Naive thymus-derived CD4-positive, alpha-beta T cell (primary cell): Measurements from ENCODE around the gene EXOSC1. TPM values are rescaled to one million over a fixed set of nuclear protein-coding genes. Genes with fewer than 3 reads are reported as not detected.

ENCODE experiments used
- ATAC-seq: fragments of 150-1000 bp; cut with Tn5 transposase; 2 replicates; pipeline ENCODE4 v1.10.0; 2021; ENCODE audit warnings: mild to moderate bottlenecking, moderate library complexity
- CTCF ChIA-PET: fragments of 350-600 bp; sonication (Branson Sonifier 250); formaldehyde crosslinking; loops from one replicate; lab custom pipeline; 2021; ENCODE audit warnings: antibody characterized with exemption; lab: Charles Lee
- POLR2A ChIA-PET: fragments of 350-600 bp; sonication (Branson Sonifier 250); formaldehyde crosslinking; loops from one replicate; lab custom pipeline; 2021; ENCODE audit warnings: antibody characterized with exemption, inconsistent platforms; lab: Charles Lee
- DNase-seq, 9 donors: peaks; one replicate each; pipeline versions ENCODE4 v3.0.0 to v3.0.0-alpha.2; 2020 to 2022; ENCODE audit warnings: mixed read lengths in 1 of 9
- H3K27ac ChIP-seq: one replicate; pipeline ENCODE4 v1.7.0; 2013; ENCODE audit warnings: mild to moderate bottlenecking, low read depth, low read length, moderate library complexity
- H3K27me3 ChIP-seq, 2 donors: one replicate each; pipeline ENCODE4 v1.7.0; 2013; ENCODE audit warnings: low read length in 2 of 2, mild to moderate bottlenecking in 2 of 2, moderate library complexity in 2 of 2; ENCODE audit not compliant: control insufficient read depth in 2 of 2, insufficient read depth in 2 of 2
- H3K36me3 ChIP-seq, 3 experiments: 1 replicate in 2 of 3; 2 replicates in 1 of 3; pipeline ENCODE4 v1.7.0; 2013; ENCODE audit warnings: low read length in 3 of 3, mild to moderate bottlenecking in 3 of 3, moderate library complexity in 1 of 3; ENCODE audit not compliant: insufficient read depth in 3 of 3, control insufficient read depth in 2 of 3
- H3K4me1 ChIP-seq, 2 donors: one replicate each; pipeline ENCODE4 v1.7.0; 2013; ENCODE audit warnings: low read length in 2 of 2, mild to moderate bottlenecking in 2 of 2, moderate library complexity in 1 of 2; ENCODE audit not compliant: control insufficient read depth in 2 of 2, insufficient read depth in 2 of 2
- H3K4me3 ChIP-seq: 2 replicates; pipeline ENCODE4 v1.7.0; 2013; ENCODE audit warnings: mild to moderate bottlenecking, low read length
- H3K9me3 ChIP-seq, 3 experiments: 1 replicate in 2 of 3; 2 replicates in 1 of 3; pipeline ENCODE4 v1.7.0; 2013; ENCODE audit warnings: low read length in 3 of 3; ENCODE audit not compliant: control insufficient read depth in 2 of 3
- H3K27ac Mint-ChIP-seq, 9 donors: one replicate each; pipeline ENCODE4 v1.8.0; 2020 to 2022; ENCODE audit warnings: mixed read lengths in 9 of 9, mild to moderate bottlenecking in 8 of 9, moderate library complexity in 5 of 9, inconsistent platforms in 2 of 9
- H3K27me3 Mint-ChIP-seq, 5 donors: one replicate each; pipeline ENCODE4 v1.8.0; 2021 to 2022; ENCODE audit warnings: mixed read lengths in 5 of 5, mild to moderate bottlenecking in 1 of 5
- H3K36me3 Mint-ChIP-seq, 5 donors: one replicate each; pipeline ENCODE4 v1.8.0; 2020 to 2022; ENCODE audit warnings: mixed read lengths in 5 of 5, mild to moderate bottlenecking in 3 of 5, inconsistent platforms in 1 of 5
- H3K4me1 Mint-ChIP-seq, 7 donors: one replicate each; pipeline ENCODE4 v1.8.0; 2020 to 2022; ENCODE audit warnings: mixed read lengths in 7 of 7, mild to moderate bottlenecking in 3 of 7, inconsistent platforms in 1 of 7
- H3K4me3 Mint-ChIP-seq, 10 donors: one replicate each; pipeline ENCODE4 v1.8.0; 2020 to 2022; ENCODE audit warnings: mild to moderate bottlenecking in 10 of 10, mixed read lengths in 10 of 10, moderate library complexity in 6 of 10, inconsistent platforms in 2 of 10
- H3K9me3 Mint-ChIP-seq, 11 donors: one replicate each; pipeline ENCODE4 v1.8.0; 2020 to 2022; ENCODE audit warnings: mixed read lengths in 11 of 11, mild to moderate bottlenecking in 4 of 11, inconsistent platforms in 1 of 11, moderate library complexity in 1 of 11
- intact Hi-C, 2 donors: fragments of 100-400 bp; cut with micrococcal nuclease; formaldehyde crosslinking; loops; one replicate each; pipeline ENCODE4 v1.15.1; 2023
- polyA plus RNA-seq, 2 donors: library from polyadenylated mRNA; unstranded; fragments of 300-500 nt; fragmentation: Illumina TruSeq; gene quantifications; one replicate each; pipeline ENCODE4 v1.2.3, GENCODE V29; 2021
- total RNA-seq, 6 experiments: library from RNA in 5 of 6; stranded (reverse) in 5 of 6; gene quantifications; 1 replicate in 5 of 6; 2 replicates in 1 of 6; pipeline ENCODE4 v1.2.3 and lab custom pipeline; 2021 to 2026

EXOSC1 gene
- total and polyA plus RNA-seq, 7 experiments from 2014 or later = 32.6 to 80.3 (median 58.3) TPM

DNA sequence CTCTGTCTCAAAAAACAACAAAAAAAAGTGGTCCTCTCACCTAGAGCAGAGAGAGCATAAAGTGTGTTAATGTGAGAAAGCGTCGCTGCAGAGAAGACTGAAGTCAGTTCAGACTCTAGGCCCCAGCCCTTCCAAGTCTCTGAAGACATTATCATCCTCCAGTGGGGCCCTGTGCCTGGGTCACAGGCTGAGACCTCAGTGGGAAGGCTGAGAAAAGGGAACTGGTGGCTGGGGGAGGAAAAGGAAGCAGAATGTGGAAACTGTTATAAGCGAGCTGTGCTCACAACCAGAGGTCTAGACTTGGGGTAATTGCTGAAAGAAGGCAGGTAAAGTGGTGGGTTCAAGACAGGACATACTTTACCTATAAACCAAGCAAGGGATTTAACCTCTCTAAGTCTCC lies 39.7 kb downstream of the EXOSC1 start:
- Histone ChIP-seq H3K27ac (no peak overlapping the region), H3K4me1 (peaks cover 9 to 11% of the 10 kb centered on the region in 2 donors), H3K27me3 (no peaks in the 10 kb centered on the region), H3K4me3 (no peak overlapping the region), H3K36me3 (no peaks in the 10 kb centered on the region), H3K9me3 (no peaks in the 10 kb centered on the region)
- H3K27ac Mint-ChIP-seq = peak overlapping the region in 3 of 9 donors; percentile 29 to 61 (median 32)
- H3K4me1 Mint-ChIP-seq = peaks cover 6 to 18% (median 14%) of the 10 kb centered on the region in 7 donors
- no peaks in the 10 kb centered on the region for H3K36me3 Mint-ChIP-seq
- DNase-seq (no peak), ATAC-seq (peak; percentile 14)
- peaks cover 0 to 2% (median 0%) of the 10 kb centered on the region in 11 donors for H3K9me3 Mint-ChIP-seq
- ChIA-PET CTCF (interaction anchor here (1.0 to 1.6 kb wide), 4 partner anchors 9 to 89 kb away, joined by 3 to 7 read pairs (median 5); no protein-coding TSS in a partner anchor), POLR2A (interaction anchor here (0.9 kb wide), 1 partner anchor 147 kb away, joined by 3 read pairs; no protein-coding TSS in a partner anchor)
- intact Hi-C loops = loop anchor here in 1 of 2 donors (2.0 to 10.0 kb wide), 2 partner anchors 325 to 821 kb away; partner anchors contain the start of gene TM9SF3
- no peak overlapping the region for H3K4me3 Mint-ChIP-seq
- no peaks in the 10 kb centered on the region for H3K27me3 Mint-ChIP-seq

DNA sequence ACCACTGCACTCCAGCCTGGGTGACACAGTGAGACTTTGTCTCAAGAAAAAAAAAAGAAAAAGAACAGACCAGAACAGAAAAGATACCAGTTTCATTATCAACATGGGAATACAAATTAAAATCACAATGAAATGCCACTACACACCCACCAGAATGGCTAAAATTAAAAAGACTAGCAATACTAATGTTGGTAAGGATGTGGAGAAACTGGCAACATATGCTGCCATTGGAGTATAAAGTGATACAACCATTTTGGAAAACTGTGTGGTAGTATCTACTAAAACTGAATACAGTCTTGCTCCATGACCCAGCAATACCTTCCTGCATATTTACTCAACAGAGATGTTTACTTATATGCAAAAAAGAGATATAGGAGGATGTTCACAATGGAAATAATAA lies 41.8 kb downstream of the EXOSC1 start:
- no peak for ATAC-seq
- peaks cover 9 to 31% (median 23%) of the 10 kb centered on the region in 7 donors for H3K4me1 Mint-ChIP-seq
- peak overlapping the region in 1 of 9 donors; percentile 54 for H3K27ac Mint-ChIP-seq

DNA sequence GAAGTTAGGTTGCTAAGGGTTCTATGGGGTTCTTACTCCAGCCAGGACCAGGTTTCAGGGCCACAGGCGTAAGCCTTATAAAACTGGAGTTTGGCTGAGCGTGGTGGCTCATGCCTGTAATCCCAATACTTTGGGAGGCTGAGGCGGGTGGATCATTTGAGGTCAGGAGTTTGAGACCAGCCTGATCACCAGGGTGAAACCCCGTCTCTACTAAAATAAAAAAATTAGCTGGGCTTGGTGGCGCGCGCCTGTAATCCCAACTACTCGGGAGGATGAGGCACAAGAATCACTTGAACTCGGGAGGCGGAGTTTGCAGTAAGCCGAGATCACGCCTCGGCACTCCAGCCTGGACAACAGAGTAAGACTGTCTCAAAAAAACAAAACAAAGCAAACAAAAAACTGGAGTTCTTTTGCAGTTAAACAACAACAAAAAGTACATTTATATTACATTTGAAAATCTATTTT lies 44.3 kb downstream of the EXOSC1 start:
- peak overlapping the region; percentile 73 for H3K4me3 ChIP-seq
- DNase-seq (no peak), ATAC-seq (no peak)
- peak overlapping the region; percentile 90 for H3K27ac ChIP-seq
- no peaks in the 10 kb centered on the region for H3K9me3 ChIP-seq
- H3K27me3 ChIP-seq = no peaks in the 10 kb centered on the region
- Mint-ChIP-seq H3K36me3 (peaks cover 0 to 1% (median 0%) of the 10 kb centered on the region in 5 donors), H3K9me3 (peaks cover 0 to 2% (median 0%) of the 10 kb centered on the region in 11 donors), H3K27ac (peak overlapping the region; percentile 81 to 99 (median 98)), H3K27me3 (no peaks in the 10 kb centered on the region), H3K4me1 (peaks cover 6 to 22% (median 13%) of the 10 kb centered on the region in 7 donors), H3K4me3 (peak overlapping the region; percentile 90 to 97 (median 95))
- ChIA-PET CTCF (interaction anchor here (0.6 to 2.1 kb wide), 9 partner anchors 8 to 122 kb away, joined by 3 to 7 read pairs (median 3); no protein-coding TSS in a partner anchor), POLR2A (interaction anchor here (0.6 to 1.5 kb wide), 13 partner anchors 13 to 1094 kb away, joined by 3 to 8 read pairs (median 3); partner anchors contain the start of genes AVPI1, EXOSC1, FRAT1 and FRAT2)
- H3K36me3 ChIP-seq = peaks cover 0 to 1% (median 0%) of the 10 kb centered on the region in 3 experiments
- H3K4me1 ChIP-seq = peaks cover 13 to 15% of the 10 kb centered on the region in 2 donors
- intact Hi-C loops = loop anchor here (1.0 to 10.0 kb wide), 14 partner anchors 25 to 817 kb away; partner anchors contain the start of genes ARHGAP19 (in 2 of the 2), EXOSC1 (in 2 of the 2), MMS19 (in 2 of the 2) and PGAM1 (in 2 of the 2)

More for the DNA sequence above, 41.8 kb downstream of the EXOSC1 start:
- intact Hi-C loops = loop anchor here (5.0 to 10.0 kb wide), 2 partner anchors 127 to 819 kb away; partner anchors contain the start of gene TM9SF3 (in 1 of the 2)
- H3K27me3 ChIP-seq = no peaks in the 10 kb centered on the region
- no peaks in the 10 kb centered on the region for H3K36me3 ChIP-seq
- H3K4me3 Mint-ChIP-seq = no peak overlapping the region
- peaks cover 0 to 2% (median 0%) of the 10 kb centered on the region in 11 donors for H3K9me3 Mint-ChIP-seq
- ChIA-PET POLR2A (no interaction called here), CTCF (interaction anchor here (0.8 kb wide), 1 partner anchor 150 kb away, joined by 3 read pairs; no protein-coding TSS in a partner anchor)
- H3K4me1 ChIP-seq = peaks cover 17 to 22% of the 10 kb centered on the region in 2 donors
- H3K36me3 Mint-ChIP-seq = no peaks in the 10 kb centered on the region
- no peaks in the 10 kb centered on the region for H3K9me3 ChIP-seq
- DNase-seq = no peak
- H3K27ac ChIP-seq = no peak overlapping the region
- H3K27me3 Mint-ChIP-seq = no peaks in the 10 kb centered on the region
- H3K4me3 ChIP-seq = no peak overlapping the region

DNA sequence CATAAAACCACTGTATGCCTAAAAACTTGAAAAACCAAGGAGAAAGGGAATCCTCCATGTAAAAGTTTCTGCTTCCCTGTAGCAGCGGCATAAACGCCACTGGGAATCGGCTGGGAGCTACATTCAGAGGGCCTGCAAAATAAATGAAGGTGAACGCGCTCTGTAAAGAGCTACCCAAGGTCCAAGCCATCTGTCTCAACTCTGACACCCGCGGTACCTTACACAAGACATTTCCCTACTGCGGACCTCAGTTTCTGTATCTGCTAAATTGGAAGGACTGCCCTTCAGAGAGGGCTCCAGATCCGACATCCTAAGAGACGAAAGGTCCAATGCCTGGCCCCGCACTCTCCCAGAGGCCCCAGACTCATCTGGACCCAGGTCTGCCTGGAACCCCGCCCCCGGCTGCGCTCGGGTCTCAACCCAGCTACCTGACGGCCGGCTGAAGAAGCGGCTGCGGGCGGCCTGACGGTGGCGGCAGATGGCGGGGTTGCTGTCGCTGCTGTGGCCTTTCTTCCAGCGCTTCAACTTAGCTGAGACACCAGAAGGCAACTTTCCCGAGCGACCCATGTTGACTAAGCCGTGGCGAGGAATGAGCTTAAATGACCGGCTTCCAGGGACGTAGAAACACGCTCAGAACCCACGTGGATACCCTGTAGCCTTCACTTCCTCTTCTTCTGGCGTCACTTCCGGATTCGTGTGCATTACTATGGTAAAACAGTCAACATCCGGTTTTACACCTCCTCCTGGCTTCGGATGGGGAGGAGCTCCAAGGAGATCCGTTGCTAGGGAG lies 44.9 kb downstream of the EXOSC1 start, which contains the start of gene RRP12:
RRP12 (minus strand) TSS at position 676 of the 790 bp plus-strand sequence; CDS start at position 567, 109 bp downstream.
- Mint-ChIP-seq H3K9me3 (peaks cover 0 to 2% (median 0%) of the 10 kb centered on the region in 11 donors), H3K4me1 (peaks cover 6 to 22% (median 17%) of the 10 kb centered on the region in 7 donors), H3K27ac (peak within 1 kb of the TSS; percentile 81 to 99 (median 98)), H3K36me3 (peaks cover 0 to 6% (median 5%) of the 10 kb centered on the region in 5 donors), H3K27me3 (no peaks in the 10 kb centered on the region), H3K4me3 (peak within 1 kb of the TSS; percentile 90 to 97 (median 95))
- Histone ChIP-seq H3K4me3 (peak within 1 kb of the TSS; percentile 73), H3K27ac (peak within 1 kb of the TSS; percentile 90), H3K27me3 (no peaks in the 10 kb centered on the region), H3K4me1 (peaks cover 13 to 15% of the 10 kb centered on the region in 2 donors), H3K36me3 (peaks cover 0 to 8% (median 6%) of the 10 kb centered on the region in 3 experiments), H3K9me3 (no peaks in the 10 kb centered on the region)
- intact Hi-C loops = loop anchor here (1.0 to 10.0 kb wide), 14 partner anchors 25 to 816 kb away; partner anchors contain the start of genes ARHGAP19 (in 2 of the 2), EXOSC1 (in 2 of the 2), MMS19 (in 2 of the 2) and PGAM1 (in 2 of the 2)
- CTCF ChIA-PET = interaction anchor here (0.5 to 2.1 kb wide), 10 partner anchors 9 to 122 kb away, joined by 3 to 7 read pairs (median 3); no protein-coding TSS in a partner anchor
- DNase-seq (peak; percentile 47 to 96 (median 92)), ATAC-seq (peak; percentile 96)
- POLR2A ChIA-PET = interaction anchor here (0.6 to 1.5 kb wide), 16 partner anchors 14 to 1093 kb away, joined by 3 to 8 read pairs (median 3); partner anchors contain the start of genes AVPI1, EXOSC1, FRAT1 and FRAT2

DNA sequence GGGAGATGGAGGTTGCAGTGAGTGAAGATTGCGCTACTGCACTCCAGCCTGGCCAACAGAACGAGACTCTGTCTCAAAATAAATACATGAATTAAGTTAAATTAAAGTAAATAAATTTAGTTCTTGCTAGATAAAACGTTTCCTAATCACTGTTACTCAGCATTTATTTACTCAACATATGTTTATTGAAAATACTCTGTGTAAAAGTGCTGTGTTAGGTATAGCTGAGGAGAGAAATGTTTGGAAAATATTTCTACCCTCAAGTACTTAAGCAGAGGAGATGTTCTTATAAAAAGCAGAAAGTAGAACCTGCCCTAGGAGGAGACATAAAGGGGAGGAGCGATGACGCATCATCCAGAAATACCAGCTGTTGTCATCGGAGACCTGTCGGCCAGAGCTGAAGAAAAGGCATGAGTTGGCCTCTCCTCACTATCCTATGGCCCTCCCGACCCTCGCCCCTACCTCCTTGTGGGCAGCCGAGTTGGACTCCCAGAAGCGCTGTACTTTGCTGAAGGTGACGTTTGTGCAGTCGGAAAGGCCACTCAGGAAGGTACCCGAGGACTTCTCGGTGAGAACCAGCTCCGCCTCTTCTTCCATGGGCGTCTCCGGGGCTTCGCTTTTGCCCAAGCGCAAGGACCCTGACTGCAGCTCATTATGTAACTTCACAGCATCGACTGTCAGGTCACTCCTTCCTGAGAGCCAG lies 45.8 kb downstream of the EXOSC1 start:
- Mint-ChIP-seq H3K27me3 (no peaks in the 10 kb centered on the region), H3K4me3 (peak overlapping the region; percentile 90 to 97 (median 95)), H3K4me1 (peaks cover 6 to 22% (median 17%) of the 10 kb centered on the region in 7 donors), H3K27ac (peak overlapping the region; percentile 81 to 99 (median 98)), H3K9me3 (peaks cover 0 to 2% (median 0%) of the 10 kb centered on the region in 11 donors), H3K36me3 (peaks cover 0 to 7% (median 5%) of the 10 kb centered on the region in 5 donors)
- H3K27ac ChIP-seq = peak overlapping the region; percentile 90
- H3K27me3 ChIP-seq = no peaks in the 10 kb centered on the region
- no peaks in the 10 kb centered on the region for H3K9me3 ChIP-seq
- ChIA-PET POLR2A (interaction anchor here (0.7 to 1.5 kb wide), 7 partner anchors 19 to 287 kb away, joined by 3 to 7 read pairs (median 3); partner anchors contain the start of genes AVPI1 and FRAT2), CTCF (interaction anchor here (0.5 to 2.1 kb wide), 5 partner anchors 14 to 182 kb away, joined by 3 to 7 read pairs (median 4); no protein-coding TSS in a partner anchor)
- DNase-seq (peak in 5 of 9 donors; percentile 14 to 56 (median 22)), ATAC-seq (peak; percentile 26)
- peaks cover 13 to 15% of the 10 kb centered on the region in 2 donors for H3K4me1 ChIP-seq
- intact Hi-C loops = loop anchor here (2.0 to 10.0 kb wide), 4 partner anchors 121 to 815 kb away; partner anchors contain the start of genes TM9SF3 (in 1 of the 2) and ZFYVE27 (in 1 of the 2)
- H3K36me3 ChIP-seq = peaks cover 0 to 10% (median 6%) of the 10 kb centered on the region in 3 experiments
- peak overlapping the region; percentile 73 for H3K4me3 ChIP-seq
